NCI-H2227 treated with DMSO at 0.1 percent for 48 hours (cell line): ENCODE measurements around the gene ATP11C.
"Not testable (repeated sequence)": the region's sequence is repeated elsewhere in the genome, so short reads cannot be mapped to it uniquely, and the experiment has no call there.

Source experiments
- DNase-seq: peaks from one replicate; lab custom pipeline; 2025; lab: John Stamatoyannopoulos, UW

Gene ATP11C

GRCh38 chrX:139856826-139857225 lies 76.0 kb downstream of the ATP11C start:
- DNase-seq: not testable (repeated sequence)

DNA sequence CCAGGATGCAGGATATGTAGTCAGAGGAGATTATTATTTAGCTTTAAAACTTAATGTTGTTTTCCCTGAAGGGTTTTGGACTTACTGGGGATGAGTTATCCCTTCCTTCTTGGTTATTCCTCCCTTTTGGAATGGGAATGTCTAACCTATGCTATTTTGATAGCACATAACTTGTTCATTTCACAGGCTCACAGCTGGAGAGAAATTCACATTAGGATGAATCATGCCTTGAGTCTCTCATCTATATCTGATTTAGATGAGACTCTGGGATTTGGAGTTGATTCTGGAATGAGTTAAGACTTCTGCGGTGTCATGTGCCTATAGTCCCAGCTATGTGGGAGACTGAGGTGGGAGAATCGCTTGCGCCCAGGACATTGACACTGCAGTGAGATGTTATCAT lies 81.1 kb downstream of the ATP11C start:
- no peak for DNase-seq

- DNase-seq: no peak
Observed at GRCh38 chrX:139850968-139851367, 81.9 kb downstream of the ATP11C start.

- no peak for DNase-seq
Observed at GRCh38 chrX:139844884-139845283, 88.0 kb downstream of the ATP11C start.

- no peak for DNase-seq
Observed at GRCh38 chrX:139844163-139844562, 88.7 kb downstream of the ATP11C start.

DNA sequence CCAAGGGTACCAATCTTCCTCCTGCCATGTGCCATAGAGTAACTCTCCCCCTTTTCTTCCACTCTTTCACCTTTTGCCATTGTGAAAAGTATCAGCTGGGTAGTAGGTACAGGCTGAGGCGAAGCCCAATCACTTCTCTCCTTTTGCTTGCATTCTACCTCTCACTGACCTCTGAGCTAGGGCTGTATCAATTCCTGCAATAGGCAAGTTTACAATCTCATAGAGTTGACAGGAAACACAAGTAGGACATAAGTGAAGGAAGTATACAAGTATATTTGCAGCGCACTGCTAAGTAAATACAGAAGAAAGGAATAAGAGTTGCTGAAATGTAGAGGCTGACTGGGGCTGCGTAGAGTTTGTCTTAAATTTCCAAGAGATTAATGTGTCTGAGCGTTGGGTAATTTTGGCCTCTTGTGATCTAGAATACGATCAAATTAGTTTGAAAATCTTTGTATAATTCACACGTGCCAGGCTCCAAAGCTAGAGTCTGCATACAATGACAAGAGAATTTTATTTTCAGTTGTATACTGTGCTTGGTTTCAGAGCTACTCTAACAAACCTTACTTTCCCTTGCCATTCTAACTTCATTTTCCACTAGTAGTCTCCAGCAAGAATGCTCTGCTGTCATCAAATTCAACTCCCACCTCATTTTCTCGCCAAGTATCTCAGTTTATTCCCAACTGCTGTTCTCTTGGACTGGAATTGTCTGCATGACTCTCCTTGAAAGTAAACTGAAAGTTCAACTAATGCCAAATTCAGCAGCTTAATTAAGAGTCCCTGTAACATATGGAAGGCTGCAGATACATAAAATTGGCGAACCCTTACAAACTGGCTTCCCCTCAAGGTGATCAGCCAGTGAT lies 90.3 kb downstream of the ATP11C start:
- no peak for DNase-seq

DNA sequence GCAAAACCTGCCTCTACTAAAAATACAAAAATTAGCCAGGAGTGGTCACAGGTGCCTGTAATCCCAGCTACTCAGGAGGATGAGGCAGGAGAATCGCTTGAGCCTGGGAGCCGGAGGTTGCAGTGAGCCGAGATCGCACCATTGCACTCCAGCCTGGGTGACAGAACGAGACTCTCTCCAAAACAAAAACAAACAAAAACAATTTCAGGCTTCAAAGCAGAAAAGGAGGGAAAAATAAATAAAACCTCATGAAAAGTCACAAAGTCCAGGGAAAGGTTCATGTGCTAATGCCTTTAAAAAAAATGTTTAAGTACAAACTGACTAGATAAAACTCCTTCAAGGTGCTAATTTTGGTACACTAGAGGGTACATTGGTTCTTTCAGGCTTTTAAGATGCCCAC lies 96.5 kb downstream of the ATP11C start:
- DNase-seq: not testable (repeated sequence)

DNA sequence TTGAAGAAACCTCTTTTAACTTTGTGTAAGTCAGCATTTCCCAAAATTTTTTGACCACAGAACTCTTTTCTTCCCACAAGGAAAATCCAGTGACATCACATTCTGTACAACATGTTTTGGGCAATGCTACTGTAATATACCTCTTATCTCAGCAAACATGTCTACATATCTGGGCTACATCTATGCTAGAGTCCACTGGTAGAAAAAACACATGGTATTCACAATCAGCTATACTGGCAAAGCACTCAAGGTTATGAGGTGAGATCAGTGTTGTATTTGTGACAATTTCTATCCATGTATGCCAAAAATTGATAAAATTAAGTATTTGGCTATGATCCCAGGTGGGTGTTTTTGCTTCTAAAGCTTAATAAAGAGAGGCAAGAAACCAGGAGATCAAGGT lies 98.0 kb downstream of the ATP11C start:
- DNase-seq: no peak

DNA sequence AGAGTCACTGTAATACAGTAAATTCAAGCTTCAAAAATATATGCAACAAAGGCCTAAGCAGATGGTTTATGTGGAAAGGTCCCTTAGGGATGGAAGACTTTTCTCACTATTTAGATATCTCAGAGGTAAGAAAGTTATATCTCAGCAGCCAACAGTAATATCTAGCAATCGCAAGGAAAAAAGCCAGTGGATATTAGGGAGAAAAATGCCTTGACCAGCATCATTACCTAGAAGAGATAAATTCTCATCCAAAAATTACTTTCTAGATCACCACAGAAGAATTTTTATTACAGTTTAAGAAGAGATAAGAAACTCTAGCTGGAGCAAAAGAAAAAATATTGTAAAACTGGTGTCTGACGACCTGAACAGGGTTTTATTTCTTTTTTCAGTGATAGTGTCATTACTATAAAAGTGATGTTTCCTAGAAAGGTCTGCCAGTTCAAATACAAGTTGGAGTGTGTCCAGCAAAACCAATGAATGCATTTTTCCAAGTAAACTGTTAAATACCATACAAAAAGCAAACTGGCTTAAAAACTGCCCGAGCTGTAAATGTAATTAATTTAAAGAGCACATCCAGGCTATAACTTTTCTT lies 100.0 kb downstream of the ATP11C start:
- DNase-seq: no peak

DNA sequence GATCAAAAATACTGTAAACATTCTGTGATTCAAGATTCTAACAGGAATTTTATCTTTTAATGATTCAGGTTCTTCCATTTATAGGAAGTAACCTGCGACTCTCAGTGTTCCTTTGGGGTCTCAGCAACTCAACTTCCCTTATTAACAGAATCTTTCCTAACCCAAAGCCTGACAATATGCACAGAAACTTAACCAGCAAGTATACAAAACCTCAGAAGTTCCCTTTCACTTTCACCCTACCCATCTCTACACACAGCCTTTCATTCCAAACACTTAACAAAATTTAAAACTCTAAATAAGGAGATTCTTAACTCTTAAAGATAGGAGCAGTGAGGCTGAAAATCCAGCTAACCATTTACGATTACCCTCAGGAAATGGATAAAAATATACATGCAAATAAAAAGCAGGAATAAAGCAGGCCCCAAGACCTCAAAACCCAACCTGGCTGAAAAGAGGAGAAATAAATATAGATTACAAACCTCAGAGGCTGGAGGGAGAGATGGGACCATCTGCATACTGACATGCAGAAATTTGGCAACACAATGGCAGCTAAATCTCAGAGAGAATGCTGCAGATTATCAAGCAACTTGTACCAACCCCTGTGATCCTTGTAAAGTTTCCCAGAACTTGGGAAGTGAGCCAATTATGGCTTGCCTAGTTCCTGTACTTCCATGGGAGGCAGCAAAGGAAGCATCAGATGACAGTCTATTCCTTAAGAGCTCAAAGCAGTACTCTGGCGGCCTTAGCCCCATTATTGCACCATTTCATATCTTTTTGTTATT lies 101.0 kb downstream of the ATP11C start:
- no peak for DNase-seq

GRCh38 chrX:139831017-139831416 lies 101.8 kb downstream of the ATP11C start:
- DNase-seq: no peak

GRCh38 chrX:139828830-139829229 lies 104.0 kb downstream of the ATP11C start:
- no peak for DNase-seq

- no peak for DNase-seq
Observed at GRCh38 chrX:139828033-139828432, 104.8 kb downstream of the ATP11C start.

DNA sequence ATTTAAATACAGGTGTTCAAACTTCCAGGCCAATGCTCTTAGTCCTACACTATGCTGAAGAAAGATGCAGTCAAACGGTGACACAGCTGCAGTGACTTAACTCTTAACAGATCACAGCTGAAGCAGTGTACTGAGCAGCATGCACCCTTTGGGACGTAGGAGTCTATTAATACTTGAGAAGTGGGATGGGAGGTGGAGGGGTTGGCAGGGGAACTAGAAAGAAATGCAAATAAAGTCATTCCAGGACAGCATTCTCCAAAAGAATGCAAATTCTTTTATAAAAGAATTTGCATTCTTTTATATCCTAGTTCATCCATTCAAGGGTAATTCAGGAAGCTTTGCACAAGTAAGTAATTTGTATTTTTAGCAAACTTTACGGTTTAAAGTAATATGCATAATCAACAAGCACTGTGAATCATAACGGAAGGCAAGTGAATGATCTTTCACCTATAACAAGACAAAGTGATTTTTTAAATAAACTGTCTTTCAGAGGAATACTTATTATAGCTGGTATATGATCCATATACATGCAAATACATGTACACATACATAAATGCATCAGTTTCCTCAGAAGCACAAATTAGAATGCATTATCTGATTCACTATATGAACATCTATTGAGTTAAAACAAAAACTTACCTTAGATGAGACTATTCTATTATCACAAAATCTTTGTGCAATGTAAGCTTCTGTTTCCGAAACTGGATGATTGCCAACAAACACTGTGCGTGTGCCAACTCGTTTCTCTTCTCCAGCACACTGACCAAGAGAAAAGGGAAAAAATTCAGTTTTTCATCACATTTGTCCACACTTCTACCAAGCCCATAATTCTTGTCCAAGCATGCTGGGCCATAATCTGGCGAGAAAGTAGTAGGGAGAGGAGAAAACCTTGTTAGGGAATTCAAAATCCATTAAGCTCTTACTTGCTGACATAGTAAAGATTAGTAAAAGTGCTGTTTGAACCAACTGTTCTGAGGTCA lies 106.5 kb downstream of the ATP11C start:
- DNase-seq: no peak

GRCh38 chrX:139825618-139826017 lies 107.2 kb downstream of the ATP11C start:
- no peak for DNase-seq

DNA sequence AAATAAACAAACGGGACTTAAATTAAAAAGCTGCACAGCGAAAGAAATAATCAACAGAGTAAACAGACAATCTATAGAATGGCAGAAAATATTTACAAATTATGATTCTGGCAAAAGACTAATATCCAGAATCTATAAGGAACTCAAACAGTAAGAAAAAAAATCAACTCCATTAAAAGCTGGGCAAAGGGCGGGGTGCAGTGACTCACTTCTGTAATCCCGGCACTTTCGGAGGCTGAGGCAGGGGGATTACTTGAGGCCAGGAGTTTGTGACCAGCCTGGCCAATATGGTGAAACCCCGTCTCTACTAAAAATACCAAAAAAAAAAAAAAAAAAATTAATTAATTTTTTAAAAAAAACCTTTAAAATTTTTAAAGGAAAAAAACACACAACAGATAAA lies 109.0 kb downstream of the ATP11C start:
- DNase-seq: no peak

GRCh38 chrX:139820358-139820984 lies 112.4 kb downstream of the ATP11C start:
- DNase-seq: no peak

DNA sequence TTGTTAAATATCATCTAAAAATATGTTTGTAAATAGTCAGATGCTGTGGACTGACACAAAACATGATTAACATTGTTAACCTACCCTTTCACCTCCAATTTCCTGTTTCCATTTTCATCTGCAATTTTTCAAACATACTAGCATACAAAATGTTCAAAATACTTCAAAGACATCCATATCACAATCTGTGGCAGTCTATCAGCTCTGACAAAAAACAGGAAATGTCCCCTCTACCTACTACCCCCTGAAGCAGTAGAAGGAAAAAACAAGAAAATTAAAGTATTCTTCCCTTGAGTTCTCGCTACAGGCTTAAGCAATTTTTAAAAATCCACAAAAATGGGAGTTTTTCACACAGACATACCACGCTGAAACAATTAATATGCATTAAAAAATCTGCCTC lies 116.6 kb downstream of the ATP11C start:
- no peak for DNase-seq

GRCh38 chrX:139815771-139816170 lies 117.1 kb downstream of the ATP11C start:
- no peak for DNase-seq

DNA sequence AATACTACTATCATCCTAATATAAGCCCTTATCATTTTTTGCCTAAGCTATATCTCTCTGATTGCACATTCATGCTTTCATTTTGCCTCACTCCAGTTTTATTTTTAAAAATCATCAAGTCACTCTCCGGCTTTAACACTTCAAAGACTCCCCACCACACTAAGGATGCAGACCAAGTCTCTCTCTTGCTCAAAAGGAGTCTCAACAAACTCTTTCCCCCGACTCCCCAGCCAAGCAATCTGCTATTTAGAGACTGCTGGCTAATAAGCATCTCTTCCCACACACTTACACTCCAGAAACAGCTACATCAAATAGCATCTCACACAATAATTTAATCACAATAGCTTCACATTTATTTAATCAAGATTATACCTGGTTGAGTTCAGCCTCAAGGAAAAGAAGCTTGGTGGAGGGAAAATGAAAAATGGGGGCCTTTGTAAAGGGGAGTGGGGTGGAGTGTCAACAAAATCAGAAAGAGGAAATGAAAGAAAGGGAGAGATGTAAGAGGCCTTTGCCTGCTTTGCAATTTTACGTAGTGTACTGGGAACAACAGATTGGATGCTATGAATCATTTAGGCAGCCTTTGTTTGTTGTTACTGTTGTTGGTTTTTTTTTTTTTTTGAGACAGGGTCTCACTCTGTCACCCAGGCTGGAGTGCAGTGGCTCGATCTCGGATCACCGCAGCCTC lies 120.8 kb downstream of the ATP11C start:
- no peak for DNase-seq

DNA sequence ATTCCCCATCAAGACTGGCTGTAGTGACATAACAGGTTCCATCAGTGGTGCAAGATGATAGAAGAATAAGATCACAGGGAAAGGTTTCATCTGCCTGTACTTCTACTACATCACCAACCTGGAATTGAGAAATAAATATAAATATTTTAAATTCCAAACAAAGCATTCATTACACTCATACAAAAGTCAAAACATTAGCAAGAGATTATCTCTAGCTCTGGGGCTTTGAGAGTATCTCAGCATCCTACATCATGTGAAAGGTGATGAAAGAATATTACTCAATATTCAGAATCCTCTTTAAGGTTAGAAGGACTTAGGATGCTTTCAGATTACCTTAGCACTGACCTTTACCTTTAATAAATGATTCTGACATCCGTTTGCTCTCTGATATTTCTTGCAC lies 128.4 kb downstream of the ATP11C start:
- DNase-seq: no peak
